NCI-H69 (cell line): Measurements from ENCODE around the gene TLE1.

Experiments
- DNase-seq: peaks from one replicate; lab custom pipeline; 2025; lab: John Stamatoyannopoulos, UW

TLE1 gene

GRCh38 chr9:81686614-81687520, 2.5 kb downstream of the TLE1 start:
- DNase-seq, result peak; percentile 97

DNA sequence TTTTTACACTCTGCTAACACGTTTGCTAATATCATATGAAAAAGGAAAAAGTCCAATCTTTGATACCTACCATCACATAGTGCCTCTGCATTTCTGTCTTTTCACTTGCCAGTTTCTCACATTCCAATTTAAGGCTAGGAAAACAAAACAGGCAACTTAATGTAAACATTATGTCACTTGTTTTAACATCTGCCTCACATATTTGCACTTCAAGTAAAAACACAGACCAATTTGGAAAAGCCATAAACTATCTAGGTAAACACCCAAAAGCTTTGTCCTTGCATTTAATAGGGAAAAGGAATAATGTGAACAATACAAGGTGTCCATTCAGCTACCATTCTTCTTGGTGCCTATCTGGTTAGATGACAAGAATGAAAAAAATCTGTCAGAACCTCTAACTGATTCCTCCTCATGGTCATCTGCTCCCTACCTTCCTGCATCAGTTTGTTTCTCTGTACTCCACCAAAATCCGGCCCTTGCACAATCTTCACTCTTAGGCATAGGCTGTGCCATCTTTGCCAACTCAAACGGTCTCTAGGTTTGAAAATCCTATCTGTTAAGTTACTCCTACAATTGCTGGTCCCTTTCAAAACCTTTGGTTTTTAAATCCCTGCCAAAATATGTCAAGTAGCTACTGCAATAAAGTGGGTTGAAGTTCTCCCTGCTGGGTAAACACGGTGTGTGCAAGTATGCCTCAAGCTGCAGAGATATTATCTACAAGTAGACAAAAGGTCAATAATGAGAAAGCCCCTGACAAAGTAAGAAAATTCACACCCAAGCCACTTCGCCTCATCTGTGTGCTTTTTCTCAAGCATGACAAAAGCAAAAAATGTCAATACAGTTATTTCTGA, 3.4 kb downstream of the TLE1 start:
- DNase-seq, result peak; percentile 79

- no peak for DNase-seq
These were observed 4.7 kb downstream of the TLE1 start for GRCh38 chr9:81684635-81685034.

DNA sequence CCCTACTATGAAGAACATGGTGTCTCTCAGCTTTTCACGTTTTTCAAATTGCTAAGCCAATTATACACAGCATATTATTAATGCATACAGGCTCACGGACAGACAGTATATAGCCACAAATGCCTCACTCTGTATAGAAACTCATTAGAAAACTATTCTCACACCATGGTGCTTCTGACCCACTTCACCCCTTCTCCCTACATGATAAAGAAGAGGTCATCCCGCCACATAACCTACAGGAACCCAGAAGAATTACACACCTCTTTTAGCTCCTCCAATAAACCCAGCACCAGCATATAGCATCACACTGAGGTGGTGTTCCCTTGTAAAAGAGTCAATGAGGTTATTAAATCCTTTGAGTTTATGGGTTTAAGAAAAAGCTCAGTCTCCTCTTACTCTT, 5.6 kb downstream of the TLE1 start:
- peak; percentile 72 for DNase-seq

DNA sequence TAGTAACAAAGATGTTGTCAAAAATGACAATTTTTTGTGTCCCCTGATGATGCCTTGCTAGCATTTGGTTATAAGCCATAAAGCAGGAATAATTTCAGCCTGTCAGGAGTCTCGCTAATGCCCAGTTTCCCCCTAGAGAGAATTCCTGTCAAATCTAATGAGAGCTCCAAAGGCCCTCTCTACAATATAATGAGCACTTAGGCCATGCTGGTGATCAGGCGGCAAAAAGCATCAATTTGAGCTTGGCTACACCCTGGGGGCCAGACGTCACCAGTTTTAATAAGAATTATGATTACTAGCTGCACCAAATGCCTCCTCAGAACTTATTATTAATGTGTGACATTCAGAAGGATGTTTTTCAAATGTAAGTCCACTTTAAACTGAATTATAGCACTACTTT, 6.1 kb downstream of the TLE1 start:
- peak; percentile 89 for DNase-seq

- peak; percentile 53 for DNase-seq
These were observed 6.5 kb downstream of the TLE1 start for GRCh38 chr9:81682797-81683196.

DNA sequence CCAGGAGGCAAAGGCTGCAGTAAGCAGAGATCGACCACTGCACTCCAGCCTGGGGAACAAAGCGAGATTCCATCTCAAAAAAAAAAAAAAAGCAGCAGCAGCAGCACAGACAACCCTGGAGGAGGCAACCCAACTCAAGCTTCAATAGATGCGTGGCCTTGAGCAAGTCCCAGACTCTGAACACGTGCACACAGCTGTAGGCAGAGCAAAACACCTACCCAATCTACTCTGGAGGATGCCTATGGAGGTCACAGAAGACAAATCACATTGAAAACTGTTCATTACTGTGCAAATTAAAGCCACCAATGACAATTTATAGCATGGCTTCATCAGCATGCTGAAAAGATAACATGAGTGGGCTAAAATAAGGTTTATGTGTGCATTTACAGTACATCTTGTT, 7.2 kb downstream of the TLE1 start:
- DNase-seq, result no peak

DNA sequence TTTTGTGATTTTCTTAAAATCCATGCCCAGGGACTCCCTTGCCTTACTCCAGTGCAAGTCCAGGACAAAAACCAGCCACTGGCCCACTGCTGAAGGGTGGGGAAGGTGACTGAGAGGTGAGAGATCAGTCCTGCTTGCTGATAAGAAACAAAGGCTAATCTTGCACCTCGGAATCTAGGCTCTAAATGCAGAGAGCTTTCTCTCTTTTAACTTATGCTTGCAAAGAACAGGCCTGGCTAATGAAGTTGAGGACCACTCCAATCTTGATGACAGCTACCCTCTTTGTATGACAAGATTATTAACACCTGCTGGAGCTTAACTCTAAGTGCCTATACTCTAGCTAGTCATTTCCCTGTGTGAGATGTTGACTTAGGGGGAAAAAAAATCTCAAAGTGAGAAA, 8.8 kb downstream of the TLE1 start:
- peak; percentile 33 for DNase-seq

- DNase-seq, result no peak
These were observed 9.3 kb downstream of the TLE1 start for GRCh38 chr9:81680006-81680405.

- no peak for DNase-seq
These were observed 11.3 kb downstream of the TLE1 start for GRCh38 chr9:81678088-81678487.

DNA sequence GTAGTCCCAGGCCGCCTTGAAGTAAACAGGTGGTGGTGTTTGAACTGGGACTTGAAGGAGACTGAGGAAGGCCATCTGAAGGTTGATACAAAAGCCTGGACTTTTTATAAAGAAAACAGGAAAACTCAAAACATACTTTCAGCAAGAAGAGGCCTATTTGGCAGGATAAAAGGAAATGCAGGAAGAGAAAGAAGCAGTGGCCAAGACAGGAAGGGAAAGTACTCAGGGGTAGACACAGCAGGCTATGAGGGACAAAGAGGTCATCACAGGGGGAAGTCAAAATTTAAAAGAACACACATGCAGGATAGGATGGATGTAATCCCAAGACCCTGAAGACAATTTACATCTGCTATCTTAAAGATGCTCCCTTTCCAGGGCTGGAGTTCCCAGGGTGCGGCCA, 13.0 kb downstream of the TLE1 start:
- no peak for DNase-seq

DNA sequence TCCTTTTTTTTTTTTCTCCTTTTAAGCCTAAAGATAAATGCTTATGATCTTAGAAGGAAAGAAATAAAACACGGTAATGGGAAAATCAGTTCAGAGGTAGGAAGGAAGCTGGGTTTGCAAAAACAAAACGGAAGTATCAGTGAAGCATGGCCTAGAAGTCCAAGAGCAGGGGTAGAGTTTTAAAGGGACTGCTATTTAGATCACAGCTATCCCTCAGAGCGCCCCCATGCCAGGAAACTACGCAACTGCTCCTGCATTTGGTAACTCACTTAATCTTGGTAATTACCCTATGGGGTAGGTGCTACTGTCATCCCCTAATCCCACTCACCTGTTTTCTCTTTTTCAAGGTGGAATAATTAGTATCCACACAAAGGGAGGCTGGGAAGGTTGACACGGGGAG, 16.0 kb downstream of the TLE1 start:
- peak; percentile 28 for DNase-seq

- DNase-seq, result peak; percentile 67
These were observed 17.5 kb downstream of the TLE1 start for GRCh38 chr9:81671880-81672280.

- no peak for DNase-seq
These were observed 19.5 kb downstream of the TLE1 start for GRCh38 chr9:81669866-81670265.

GRCh38 chr9:81669041-81669651, 20.2 kb downstream of the TLE1 start:
- peak; percentile 88 for DNase-seq

DNA sequence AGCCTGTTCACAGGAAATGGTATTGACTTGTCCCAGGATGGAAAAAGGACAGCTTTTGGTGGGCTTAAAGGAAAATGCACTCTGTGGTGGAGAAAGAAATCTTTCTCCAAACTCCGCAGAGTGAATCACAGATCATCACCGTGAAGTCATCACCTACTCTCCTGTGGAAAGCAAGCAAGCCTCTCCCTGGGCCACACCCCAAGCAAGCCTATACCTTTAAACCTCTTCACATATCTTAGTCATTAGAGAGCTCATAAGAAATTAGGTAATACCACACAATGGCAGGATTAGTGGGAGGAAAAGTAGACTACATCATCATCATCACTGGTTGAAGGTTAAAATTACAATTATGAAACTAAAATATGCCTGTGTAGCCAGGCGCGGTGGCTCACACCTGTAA, 23.2 kb downstream of the TLE1 start:
- peak; percentile 44 for DNase-seq

GRCh38 chr9:81665322-81665871, 23.9 kb downstream of the TLE1 start:
- DNase-seq, result peak; percentile 90

DNA sequence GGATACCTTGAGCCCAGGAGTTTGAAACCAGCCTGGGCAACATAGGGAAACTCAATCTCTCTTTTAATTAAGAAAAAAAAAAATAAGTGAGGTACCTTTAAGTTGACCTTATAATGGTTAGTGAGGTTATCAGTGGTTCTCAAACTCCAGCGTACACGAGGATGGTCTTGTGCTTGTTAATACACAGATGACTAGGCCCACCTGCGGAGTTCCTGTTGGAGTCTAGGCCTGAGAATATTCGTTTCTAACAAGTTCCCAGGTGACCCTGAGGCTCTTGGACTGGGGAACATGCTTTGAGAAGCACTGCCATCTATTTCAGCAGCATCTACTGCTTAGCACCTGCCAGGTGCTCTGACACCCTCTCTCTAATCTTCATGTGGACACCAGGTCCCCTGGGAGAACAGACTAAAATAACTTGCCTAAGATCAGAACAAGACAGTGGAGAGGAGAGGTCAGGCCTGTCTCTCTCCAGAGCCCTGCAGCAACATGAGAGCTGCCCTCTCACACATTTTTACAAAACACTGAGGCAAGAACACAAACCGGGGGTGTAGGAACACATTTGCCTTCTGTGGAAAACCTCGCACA, 24.6 kb downstream of the TLE1 start:
- DNase-seq, result peak; percentile 87

DNA sequence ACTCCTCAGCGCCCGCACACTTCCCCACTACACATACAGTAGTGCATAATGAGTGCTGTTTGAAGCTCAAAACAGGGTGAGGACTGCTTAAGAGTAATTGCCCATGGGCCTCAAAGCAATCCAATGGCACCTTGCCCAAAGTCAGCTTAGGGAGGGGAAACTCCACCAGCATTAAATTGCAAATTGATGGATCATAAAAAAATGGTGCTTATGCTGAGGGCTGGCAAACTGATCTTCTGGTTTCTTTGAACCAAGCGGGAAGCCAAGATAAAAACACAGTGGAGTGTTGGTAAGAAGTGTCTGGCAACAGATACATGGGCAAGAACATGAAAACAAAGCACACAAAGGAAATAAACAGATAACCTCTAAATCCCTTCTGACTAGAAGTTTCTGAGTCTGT, 28.0 kb downstream of the TLE1 start:
- DNase-seq, result peak; percentile 98

DNA sequence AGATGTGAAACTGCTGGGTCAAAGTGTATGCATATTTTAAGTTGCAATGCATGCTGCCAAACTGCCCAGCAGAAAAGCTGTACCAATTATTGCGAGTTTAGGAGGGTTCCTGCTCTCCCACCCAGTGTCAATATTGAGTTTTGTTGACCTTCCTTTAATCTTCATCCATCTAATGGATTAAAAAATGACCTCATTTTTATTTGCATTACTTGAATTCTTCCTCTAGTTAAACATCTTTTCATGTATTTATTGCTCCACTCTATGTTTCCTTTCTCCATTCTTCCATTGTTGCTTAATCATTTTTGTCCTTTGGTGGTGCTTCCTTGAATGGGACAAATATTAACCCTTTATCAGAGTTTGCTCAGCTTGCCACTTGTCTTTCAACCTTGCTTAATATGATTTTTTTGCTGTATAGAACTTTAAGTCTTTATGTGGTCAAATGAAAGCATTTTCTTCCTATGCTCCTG, 32.4 kb downstream of the TLE1 start:
- DNase-seq, result peak; percentile 83

DNA sequence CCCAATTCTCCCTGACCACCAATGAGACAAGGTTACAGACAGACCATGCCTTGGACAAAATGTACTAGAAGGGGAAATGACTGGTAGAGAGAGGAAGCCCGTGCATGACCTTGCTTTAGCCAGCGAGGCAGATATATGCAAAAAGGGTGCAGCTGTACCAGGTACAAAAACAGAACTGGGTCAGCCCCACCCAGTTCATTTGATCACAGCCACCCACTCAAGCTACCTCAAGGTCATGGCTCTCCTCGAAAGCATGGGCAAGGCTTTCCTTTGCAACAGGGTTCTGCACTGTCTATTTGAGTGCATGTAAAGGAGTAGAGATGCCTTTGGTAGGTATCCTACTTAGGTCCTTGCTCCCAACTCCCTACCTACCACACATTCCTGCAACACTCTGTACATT, 33.3 kb downstream of the TLE1 start:
- no peak for DNase-seq

DNA sequence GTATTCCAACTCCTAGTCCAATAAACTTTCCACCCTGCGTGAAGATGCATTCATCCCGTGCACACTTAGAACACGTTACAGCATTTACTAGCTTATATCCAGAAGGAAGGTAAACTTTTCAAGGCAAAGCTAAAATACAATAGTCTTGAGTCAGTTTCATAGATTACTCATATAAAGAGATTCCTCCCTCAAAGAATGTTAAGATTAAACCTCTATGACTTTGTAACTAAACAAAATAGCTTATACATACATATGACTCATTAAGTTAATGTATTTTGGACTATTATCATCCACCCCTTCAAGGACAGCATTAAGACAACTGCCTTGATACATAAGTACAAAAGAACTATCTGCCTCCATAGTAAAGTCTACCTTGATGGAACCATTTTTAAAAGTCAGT, 36.1 kb downstream of the TLE1 start:
- DNase-seq, result no peak
